A673 (cell line): ENCODE data around the gene AGAP1.

Experiments
- EZH2 ChIP-seq: fragments of 200-600 bp; sonication (generic); IDR thresholded peaks from 2 replicates; pipeline ENCODE4 v1.6.1; 2017; ENCODE audit warnings: borderline replicate concordance, low read depth, mild to moderate bottlenecking, mixed read lengths, antibody characterized with exemption, low read length; ENCODE audit not compliant: poor library complexity, severe bottlenecking
- TF ChIP-seq, protein P1 (sequence below): fragments of 300-800, 200-600 bp; sonication (generic); conservative IDR thresholded peaks from 2 replicates; pipeline ENCODE4 v1.5.1; 2017; ENCODE audit warnings: low read depth, mild to moderate bottlenecking, antibody characterized with exemption, low read length, moderate library complexity, mixed read lengths

DNA sequence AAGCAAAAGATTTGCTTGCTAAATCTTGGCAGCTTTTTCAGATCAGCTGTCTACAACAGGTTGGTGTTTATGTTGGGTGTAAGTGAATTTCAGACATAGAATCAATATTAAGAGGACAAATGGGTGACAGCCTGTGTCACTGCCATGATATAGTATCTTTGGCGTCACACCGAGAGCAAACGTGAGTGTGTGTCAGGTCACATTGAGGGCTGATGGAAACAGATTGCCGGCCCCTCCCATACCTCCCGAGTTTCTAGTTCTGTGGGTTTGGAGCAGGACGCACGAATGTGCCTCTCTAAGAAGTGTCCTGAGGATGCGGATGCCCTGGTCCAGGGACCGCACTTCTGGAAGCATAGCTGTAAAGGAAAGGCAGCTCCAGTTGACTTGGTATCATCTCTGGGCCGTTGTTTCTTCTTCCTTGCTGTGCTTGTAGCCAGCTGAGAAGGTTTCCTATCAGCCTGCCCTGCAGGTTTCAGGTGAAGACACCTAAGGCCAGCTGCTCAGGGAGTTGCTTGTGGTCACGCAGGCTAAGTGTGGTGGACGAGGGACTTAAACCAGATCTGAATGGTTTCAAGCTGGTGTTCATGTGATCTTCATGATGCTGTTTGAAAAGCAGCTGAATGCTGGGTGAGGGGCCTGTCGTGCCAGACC lies 6.4 kb downstream of the AGAP1 start:
- TF ChIP-seq, protein P1, sequence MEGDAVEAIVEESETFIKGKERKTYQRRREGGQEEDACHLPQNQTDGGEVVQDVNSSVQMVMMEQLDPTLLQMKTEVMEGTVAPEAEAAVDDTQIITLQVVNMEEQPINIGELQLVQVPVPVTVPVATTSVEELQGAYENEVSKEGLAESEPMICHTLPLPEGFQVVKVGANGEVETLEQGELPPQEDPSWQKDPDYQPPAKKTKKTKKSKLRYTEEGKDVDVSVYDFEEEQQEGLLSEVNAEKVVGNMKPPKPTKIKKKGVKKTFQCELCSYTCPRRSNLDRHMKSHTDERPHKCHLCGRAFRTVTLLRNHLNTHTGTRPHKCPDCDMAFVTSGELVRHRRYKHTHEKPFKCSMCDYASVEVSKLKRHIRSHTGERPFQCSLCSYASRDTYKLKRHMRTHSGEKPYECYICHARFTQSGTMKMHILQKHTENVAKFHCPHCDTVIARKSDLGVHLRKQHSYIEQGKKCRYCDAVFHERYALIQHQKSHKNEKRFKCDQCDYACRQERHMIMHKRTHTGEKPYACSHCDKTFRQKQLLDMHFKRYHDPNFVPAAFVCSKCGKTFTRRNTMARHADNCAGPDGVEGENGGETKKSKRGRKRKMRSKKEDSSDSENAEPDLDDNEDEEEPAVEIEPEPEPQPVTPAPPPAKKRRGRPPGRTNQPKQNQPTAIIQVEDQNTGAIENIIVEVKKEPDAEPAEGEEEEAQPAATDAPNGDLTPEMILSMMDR, result no peak
- no peak for TF ChIP-seq EZH2
